Thyroid gland (tissue), 4 donors: ENCODE measurements around the gene EXOC7.

Source experiments
- CTCF ChIP-seq, 6 experiments: fragments of 200-600 bp in 3 of 6; fragments of 450-650 bp in 3 of 6; sonication (generic) in 3 of 6; IDR thresholded peaks; one replicate each; pipeline ENCODE4 v1.5.1; 2016 to 2019; ENCODE audit warnings: antibody characterized with exemption in 6 of 6, mild to moderate bottlenecking in 2 of 6, inconsistent platforms in 1 of 6, moderate library complexity in 1 of 6
- POLR2A ChIP-seq, 2 donors: fragments of 450-650 bp; IDR thresholded peaks; one replicate each; pipeline ENCODE4 v1.6.1; 2017; ENCODE audit warnings: antibody characterized with exemption in 2 of 2, mild to moderate bottlenecking in 2 of 2, moderate library complexity in 1 of 2

GRCh38 chr17:76080768-76081287 lies 22.8 kb downstream of the EXOC7 start:
- TF ChIP-seq POLR2A (IDR thresholded peaks at IDR 0.05) (no peak), CTCF (IDR thresholded peaks at IDR 0.05) (no peak)
